Measurements from ENCODE around the gene SFI1. TPM values are rescaled to one million over a fixed set of nuclear protein-coding genes. Genes with fewer than 3 reads are reported as not detected.
A peak's percentile ranks its signal among the peaks of the same experiment; 100 is the strongest.
"Not testable (repeated sequence)": the region's sequence is repeated elsewhere in the genome, so short reads cannot be mapped to it uniquely, and the experiment has no call there.

The SFI1 gene
- total and polyA plus RNA-seq, 2 experiments from 2014 or later = 16.1 to 23.3 TPM

DNA sequence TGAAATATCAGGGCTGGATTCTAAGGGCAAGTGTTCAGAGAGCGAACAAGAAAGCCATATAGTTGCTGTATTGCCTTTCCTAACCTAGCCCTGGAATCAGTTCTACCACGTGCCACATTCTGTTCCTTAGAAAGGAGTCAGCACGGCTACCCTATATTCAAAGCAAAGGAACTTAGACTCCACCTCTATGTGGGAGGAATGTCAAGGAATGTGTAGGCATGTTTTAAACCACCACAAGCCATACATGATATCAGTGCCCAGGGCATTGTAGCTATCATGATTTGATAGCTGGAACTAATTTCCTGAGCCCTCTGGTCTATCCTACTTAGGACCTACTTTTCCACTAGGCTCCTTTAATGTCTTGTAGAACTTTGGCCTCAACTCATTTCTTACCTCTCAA is 4.2 kb upstream of the SFI1 start:
- Histone ChIP-seq H3K4me1 (ENCODE audit: insufficient read depth) (peaks cover 14% of the 10 kb centered on the region), H3K9me2 (replicated peaks; ENCODE audit: insufficient read depth) (no peaks in the 10 kb centered on the region), H2AFZ (no peak overlapping the region), H3K4me2 (no peak overlapping the region), H4K20me1 (ENCODE audit: insufficient read depth, poor library complexity, severe bottlenecking) (no peaks in the 10 kb centered on the region), H3K36me3 (replicated peaks; ENCODE audit: insufficient read depth, low read depth) (no peaks in the 10 kb centered on the region), H3K4me3 (no peak overlapping the region), H3K9me3 (ENCODE audit: low read depth) (no peaks in the 10 kb centered on the region), H3K27ac (no peak overlapping the region), H3K79me2 (peaks cover 42% of the 10 kb centered on the region), H3K27me3 (no peaks in the 10 kb centered on the region)
- 98% methylated on average over 3 of the region's 3 CpGs for WGBS (ENCODE audit: low lambda C conversion rate, missing lambda C conversion rate)
- no peak for DNase-seq (ENCODE audit: low spot score)
- TF ChIP-seq EZH2phosphoT487 (IDR thresholded peaks at IDR 0.05; ENCODE audit: low read depth, severe bottlenecking, unreplicated experiment) (no peak), EZH2 (IDR thresholded peaks at IDR 0.05; ENCODE audit: borderline replicate concordance) (no peak)
- TF ChIP-seq, protein P1, sequence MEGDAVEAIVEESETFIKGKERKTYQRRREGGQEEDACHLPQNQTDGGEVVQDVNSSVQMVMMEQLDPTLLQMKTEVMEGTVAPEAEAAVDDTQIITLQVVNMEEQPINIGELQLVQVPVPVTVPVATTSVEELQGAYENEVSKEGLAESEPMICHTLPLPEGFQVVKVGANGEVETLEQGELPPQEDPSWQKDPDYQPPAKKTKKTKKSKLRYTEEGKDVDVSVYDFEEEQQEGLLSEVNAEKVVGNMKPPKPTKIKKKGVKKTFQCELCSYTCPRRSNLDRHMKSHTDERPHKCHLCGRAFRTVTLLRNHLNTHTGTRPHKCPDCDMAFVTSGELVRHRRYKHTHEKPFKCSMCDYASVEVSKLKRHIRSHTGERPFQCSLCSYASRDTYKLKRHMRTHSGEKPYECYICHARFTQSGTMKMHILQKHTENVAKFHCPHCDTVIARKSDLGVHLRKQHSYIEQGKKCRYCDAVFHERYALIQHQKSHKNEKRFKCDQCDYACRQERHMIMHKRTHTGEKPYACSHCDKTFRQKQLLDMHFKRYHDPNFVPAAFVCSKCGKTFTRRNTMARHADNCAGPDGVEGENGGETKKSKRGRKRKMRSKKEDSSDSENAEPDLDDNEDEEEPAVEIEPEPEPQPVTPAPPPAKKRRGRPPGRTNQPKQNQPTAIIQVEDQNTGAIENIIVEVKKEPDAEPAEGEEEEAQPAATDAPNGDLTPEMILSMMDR (IDR thresholded peaks at IDR 0.05; ENCODE audit: poor library complexity) = no peak

DNA sequence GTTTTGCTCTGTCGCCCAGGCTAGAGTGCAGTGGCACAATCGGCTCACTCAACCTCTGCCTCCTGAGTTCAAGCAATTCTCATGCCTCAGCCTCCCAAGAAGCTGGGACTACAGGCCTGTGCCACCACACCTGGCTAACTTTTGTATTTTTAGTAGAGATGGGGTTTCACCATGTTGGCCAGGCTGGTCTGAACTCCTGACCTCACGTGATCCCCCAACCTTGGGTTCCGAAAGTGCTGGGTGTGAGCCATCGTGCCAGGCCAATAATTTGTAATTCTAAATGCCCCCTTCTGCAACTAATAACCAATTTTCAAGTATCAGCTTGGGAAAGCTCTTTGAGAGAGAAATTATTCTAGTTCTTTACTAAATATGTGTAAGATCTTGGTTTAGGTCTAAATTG is 3.0 kb upstream of the SFI1 start:
- H3K4me3 ChIP-seq; H3K9me3 ChIP-seq (ENCODE audit: low read depth); H4K20me1 ChIP-seq (ENCODE audit: insufficient read depth, poor library complexity, severe bottlenecking); H3K9me2 ChIP-seq (replicated peaks; ENCODE audit: insufficient read depth); H3K27me3 ChIP-seq; H3K36me3 ChIP-seq (replicated peaks; ENCODE audit: insufficient read depth, low read depth); H2AFZ ChIP-seq; H3K27ac ChIP-seq; DNase-seq (ENCODE audit: low spot score); H3K4me2 ChIP-seq: not testable (repeated sequence)
- Histone ChIP-seq H3K4me1 (ENCODE audit: insufficient read depth) (peaks cover 12% of the 10 kb centered on the region), H3K79me2 (peaks cover 41% of the 10 kb centered on the region)
- WGBS (ENCODE audit: low lambda C conversion rate, missing lambda C conversion rate) = 98% methylated on average over 5 of the region's 5 CpGs

DNA sequence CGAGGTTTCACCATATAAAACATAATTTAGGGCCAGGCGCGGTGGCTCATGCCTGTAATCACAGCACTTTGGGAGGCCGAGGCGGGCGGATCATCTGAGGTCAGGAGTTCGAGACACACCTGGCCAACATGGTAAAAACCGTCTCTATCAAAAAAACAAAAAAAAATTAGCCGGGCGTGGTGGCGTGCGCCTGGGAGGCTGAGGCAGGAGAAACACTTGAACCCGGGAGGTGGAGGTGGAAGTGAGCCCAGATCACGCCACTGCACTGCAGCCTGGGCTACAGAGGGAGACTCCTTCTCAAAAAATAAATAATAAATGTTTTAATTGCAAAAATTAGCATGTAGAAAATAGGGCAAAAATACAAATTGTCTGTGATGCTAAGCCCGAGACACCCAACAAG is 993 bp upstream of the SFI1 start:
- Histone ChIP-seq H3K4me1 (ENCODE audit: insufficient read depth) (peaks cover 7% of the 10 kb centered on the region), H3K79me2 (peaks cover 33% of the 10 kb centered on the region), H3K27ac (peak overlapping the region; percentile 58), H3K4me2 (peak overlapping the region; percentile 95), H4K20me1 (ENCODE audit: insufficient read depth, poor library complexity, severe bottlenecking) (no peaks in the 10 kb centered on the region), H2AFZ (peak overlapping the region; percentile 68), H3K9me2 (replicated peaks; ENCODE audit: insufficient read depth) (no peaks in the 10 kb centered on the region), H3K27me3 (no peaks in the 10 kb centered on the region), H3K36me3 (replicated peaks; ENCODE audit: insufficient read depth, low read depth) (no peaks in the 10 kb centered on the region), H3K9me3 (ENCODE audit: low read depth) (no peaks in the 10 kb centered on the region), H3K4me3 (peak overlapping the region; percentile 66)
- TF ChIP-seq, protein P1 (IDR thresholded peaks at IDR 0.05; ENCODE audit: poor library complexity) = no peak
- no peak for TF ChIP-seq EZH2phosphoT487 (IDR thresholded peaks at IDR 0.05; ENCODE audit: low read depth, severe bottlenecking, unreplicated experiment)
- TF ChIP-seq EZH2 (IDR thresholded peaks at IDR 0.05; ENCODE audit: borderline replicate concordance) = no peak
- no peak for DNase-seq (ENCODE audit: low spot score)
- WGBS (ENCODE audit: low lambda C conversion rate, missing lambda C conversion rate) = 88% methylated on average over 15 of the region's 15 CpGs

DNA sequence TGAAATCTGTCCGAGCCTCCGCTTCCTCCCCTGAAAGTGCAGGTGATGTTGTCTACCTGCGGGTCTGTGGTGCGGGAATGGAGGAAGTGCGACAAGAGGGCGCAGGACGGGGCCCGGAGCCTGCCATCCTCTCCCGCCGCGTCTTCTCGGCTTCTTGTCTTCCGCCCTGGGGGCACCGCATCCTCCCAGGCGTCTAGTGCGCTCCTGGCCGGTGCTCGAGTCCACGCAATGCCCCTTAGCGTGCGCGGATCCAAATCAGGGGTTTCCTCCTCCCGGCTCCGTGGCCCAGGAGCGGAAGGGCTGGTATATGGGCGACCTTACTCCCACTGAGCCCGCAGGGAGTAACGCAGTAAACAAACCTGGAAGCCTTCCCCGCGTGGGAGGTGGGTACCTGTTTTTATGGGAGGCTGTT is 405 bp downstream of the SFI1 start:
- Histone ChIP-seq H4K20me1 (ENCODE audit: insufficient read depth, poor library complexity, severe bottlenecking) (no peaks in the 10 kb centered on the region), H3K36me3 (replicated peaks; ENCODE audit: insufficient read depth, low read depth) (no peaks in the 10 kb centered on the region), H3K27me3 (no peaks in the 10 kb centered on the region), H3K79me2 (peaks cover 23% of the 10 kb centered on the region), H3K9me3 (ENCODE audit: low read depth) (no peaks in the 10 kb centered on the region), H2AFZ (peak overlapping the region; percentile 68), H3K4me1 (ENCODE audit: insufficient read depth) (no peaks in the 10 kb centered on the region), H3K4me3 (peak overlapping the region; percentile 66), H3K27ac (peak overlapping the region; percentile 58), H3K4me2 (peak overlapping the region; percentile 95), H3K9me2 (replicated peaks; ENCODE audit: insufficient read depth) (no peaks in the 10 kb centered on the region)
- TF ChIP-seq EZH2phosphoT487 (IDR thresholded peaks at IDR 0.05; ENCODE audit: low read depth, severe bottlenecking, unreplicated experiment) (no peak), EZH2 (IDR thresholded peaks at IDR 0.05; ENCODE audit: borderline replicate concordance) (no peak)
- TF ChIP-seq, protein P1 (IDR thresholded peaks at IDR 0.05; ENCODE audit: poor library complexity) = no peak
- DNase-seq (ENCODE audit: low spot score) = peak; percentile 47
- 3% methylated on average over 30 of the region's 30 CpGs for WGBS (ENCODE audit: low lambda C conversion rate, missing lambda C conversion rate)

All from hepatocyte (in vitro differentiated cells).